GM23248 (cell line): Measurements from ENCODE around the gene ZFAND4.

ENCODE experiments used
- EZH2 ChIP-seq: fragments of 200-600 bp; sonication (generic); IDR thresholded peaks from 2 replicates; pipeline ENCODE4 v1.6.1; 2018; ENCODE audit warnings: antibody characterized with exemption, mild to moderate bottlenecking; ENCODE audit not compliant: insufficient read depth, poor library complexity, severe bottlenecking
- EZH2phosphoT487 ChIP-seq: fragments of 200-600 bp; sonication (generic); IDR thresholded peaks from 2 replicates; pipeline ENCODE4 v1.6.1; 2018; ENCODE audit warnings: antibody characterized with exemption, moderate library complexity, mild to moderate bottlenecking, low read depth; ENCODE audit not compliant: insufficient read depth

DNA sequence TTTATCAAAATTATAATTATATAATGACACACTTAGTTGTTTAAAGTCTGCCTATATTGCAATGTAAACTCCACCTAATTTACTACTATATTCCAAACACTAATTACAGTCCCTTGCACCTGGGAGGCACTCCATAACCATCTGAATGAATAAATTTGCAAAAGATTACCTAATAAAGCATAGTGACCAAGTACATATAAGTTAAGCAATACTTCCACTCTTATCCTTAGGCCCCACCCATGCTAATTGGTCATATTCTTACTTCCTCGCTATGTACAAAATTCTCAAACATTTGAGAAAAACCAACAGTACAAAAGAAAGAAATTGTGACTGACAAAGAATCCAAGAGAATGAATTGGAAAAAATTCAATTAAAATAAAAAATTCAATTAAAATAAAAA lies 65.3 kb downstream of the ZFAND4 start:
- no peak for TF ChIP-seq EZH2phosphoT487
- TF ChIP-seq EZH2 = no peak
